Measurements from ENCODE around the gene ARPC1A. TPM values are rescaled to one million over a fixed set of nuclear protein-coding genes. Genes with fewer than 3 reads are reported as not detected.

Gene ARPC1A
- total RNA-seq, 6 experiments from 2014 or later: 261 to 285 (median 281) TPM

GRCh38 chr7:99407872-99408378 lies 82.2 kb downstream of the ARPC1A start:
- Mint-ChIP-seq H3K4me3 (peak overlapping the region; percentile 98), H3K9me3 (no peaks in the 10 kb centered on the region), H3K4me1 (ENCODE audit: low read depth) (peaks cover 41% of the 10 kb centered on the region), H3K36me3 (ENCODE audit: low read depth) (peaks cover 48% of the 10 kb centered on the region), H3K27me3 (ENCODE audit: insufficient read depth) (peaks cover 5% of the 10 kb centered on the region; the same call in 1 of the 2 replicates), H3K27ac (peak overlapping the region; percentile 98)
- DNase-seq: peak; percentile 70
- TF ChIP-seq CTCF (IDR thresholded peaks at IDR 0.05): no peak

- peak; percentile 93 for DNase-seq
- Mint-ChIP-seq H3K4me1 (ENCODE audit: low read depth) (peaks cover 41% of the 10 kb centered on the region), H3K36me3 (ENCODE audit: low read depth) (peaks cover 46% of the 10 kb centered on the region), H3K9me3 (no peaks in the 10 kb centered on the region), H3K4me3 (peak within 1 kb of the TSS; percentile 98), H3K27ac (peak within 1 kb of the TSS; percentile 98), H3K27me3 (ENCODE audit: insufficient read depth) (peaks cover 5% of the 10 kb centered on the region; the same call in 1 of the 2 replicates)
- TF ChIP-seq CTCF (IDR thresholded peaks at IDR 0.05): peak; percentile 23; the same call in 1 of the 2 replicates
These were observed 82.9 kb downstream of the ARPC1A start, which contains the start of the genes BUD31 and PDAP1 for GRCh38 chr7:99408379-99409191. Gene BUD31 (plus strand): TSS chr7:99408969. CDS start chr7:99411093, 2,124 bp downstream. Gene PDAP1 (minus strand): TSS chr7:99408597. CDS start chr7:99408548, 49 bp downstream.

- H3K4me3 Mint-ChIP-seq: peak overlapping the region; percentile 98
- H3K27ac Mint-ChIP-seq: peak overlapping the region; percentile 98
- H3K27me3 Mint-ChIP-seq (ENCODE audit: insufficient read depth): no peaks in the 10 kb centered on the region
- H3K9me3 Mint-ChIP-seq: no peaks in the 10 kb centered on the region
- TF ChIP-seq CTCF (IDR thresholded peaks at IDR 0.05): no peak
- H3K4me1 Mint-ChIP-seq (ENCODE audit: low read depth): peaks cover 38% of the 10 kb centered on the region
- DNase-seq: no peak
- H3K36me3 Mint-ChIP-seq (ENCODE audit: low read depth): peaks cover 46% of the 10 kb centered on the region
These were observed 83.5 kb downstream of the ARPC1A start for GRCh38 chr7:99409192-99409572.

GRCh38 chr7:99409806-99410205 lies 84.1 kb downstream of the ARPC1A start:
- Mint-ChIP-seq H3K4me1 (ENCODE audit: low read depth) (peaks cover 31% of the 10 kb centered on the region), H3K4me3 (peak overlapping the region; percentile 98), H3K36me3 (ENCODE audit: low read depth) (peaks cover 48% of the 10 kb centered on the region), H3K27me3 (ENCODE audit: insufficient read depth) (no peaks in the 10 kb centered on the region; the same call in 1 of the 2 replicates), H3K27ac (peak overlapping the region; percentile 98), H3K9me3 (no peaks in the 10 kb centered on the region)
- no peak for TF ChIP-seq CTCF (IDR thresholded peaks at IDR 0.05)
- no peak for DNase-seq

- peaks cover 55% of the 10 kb centered on the region for H3K36me3 Mint-ChIP-seq (ENCODE audit: low read depth)
- H3K9me3 Mint-ChIP-seq: no peaks in the 10 kb centered on the region
- peaks cover 30% of the 10 kb centered on the region for H3K4me1 Mint-ChIP-seq (ENCODE audit: low read depth)
- no peak for TF ChIP-seq CTCF (IDR thresholded peaks at IDR 0.05)
- no peaks in the 10 kb centered on the region; the same call in 1 of the 2 replicates for H3K27me3 Mint-ChIP-seq (ENCODE audit: insufficient read depth)
- peak overlapping the region; percentile 98 for H3K27ac Mint-ChIP-seq
- H3K4me3 Mint-ChIP-seq: peak overlapping the region; percentile 98
- no peak for DNase-seq
These were observed 84.9 kb downstream of the ARPC1A start for GRCh38 chr7:99410635-99411034.

Data from HFFc6 (cell line).